ENCODE measurements around the gene HTR6.

The HTR6 gene

DNA sequence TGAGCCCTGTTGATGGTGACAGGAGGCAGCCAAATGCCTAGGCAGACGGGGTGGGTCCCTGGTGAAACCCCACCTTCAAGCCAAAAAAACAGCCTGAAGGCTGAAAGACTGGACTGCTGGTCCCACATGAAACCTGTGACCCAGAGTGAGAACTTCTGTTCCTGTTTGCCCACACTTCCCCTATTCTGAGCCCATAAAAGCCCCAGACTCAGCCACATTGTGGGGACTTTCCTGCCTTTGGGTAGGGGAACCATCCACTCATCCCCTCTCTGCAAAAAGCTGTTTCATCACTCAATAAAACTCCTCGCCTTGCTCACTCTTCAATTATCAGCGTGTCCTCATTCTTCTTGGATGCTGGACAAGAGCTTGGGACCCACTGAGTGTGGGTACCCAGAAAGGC lies 25.2 kb downstream of the HTR6 start:
- no peak overlapping the region for H3K4me3 ChIP-seq (ENCODE audit: low read depth, low read length)

DNA sequence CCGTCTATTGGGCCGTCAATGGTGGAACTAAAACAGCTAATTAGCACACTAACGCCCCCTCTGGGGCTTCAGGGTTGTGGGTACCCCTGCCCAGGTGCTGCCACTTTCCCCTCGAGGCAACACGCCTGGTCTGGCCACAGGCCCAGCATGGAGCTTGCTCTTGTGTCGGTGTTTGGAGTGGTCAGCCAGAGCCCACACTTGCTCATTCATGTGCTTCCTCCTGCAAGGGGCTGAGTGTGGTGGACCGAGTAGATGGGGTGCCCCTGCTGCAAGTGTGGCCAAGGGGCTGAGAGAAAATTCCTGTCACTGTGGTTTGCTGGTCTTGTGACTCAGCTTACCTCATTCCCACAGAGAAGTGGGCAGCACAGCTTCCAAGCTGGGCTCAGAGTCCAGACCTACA lies 25.7 kb downstream of the HTR6 start:
- TF ChIP-seq, protein P1, sequence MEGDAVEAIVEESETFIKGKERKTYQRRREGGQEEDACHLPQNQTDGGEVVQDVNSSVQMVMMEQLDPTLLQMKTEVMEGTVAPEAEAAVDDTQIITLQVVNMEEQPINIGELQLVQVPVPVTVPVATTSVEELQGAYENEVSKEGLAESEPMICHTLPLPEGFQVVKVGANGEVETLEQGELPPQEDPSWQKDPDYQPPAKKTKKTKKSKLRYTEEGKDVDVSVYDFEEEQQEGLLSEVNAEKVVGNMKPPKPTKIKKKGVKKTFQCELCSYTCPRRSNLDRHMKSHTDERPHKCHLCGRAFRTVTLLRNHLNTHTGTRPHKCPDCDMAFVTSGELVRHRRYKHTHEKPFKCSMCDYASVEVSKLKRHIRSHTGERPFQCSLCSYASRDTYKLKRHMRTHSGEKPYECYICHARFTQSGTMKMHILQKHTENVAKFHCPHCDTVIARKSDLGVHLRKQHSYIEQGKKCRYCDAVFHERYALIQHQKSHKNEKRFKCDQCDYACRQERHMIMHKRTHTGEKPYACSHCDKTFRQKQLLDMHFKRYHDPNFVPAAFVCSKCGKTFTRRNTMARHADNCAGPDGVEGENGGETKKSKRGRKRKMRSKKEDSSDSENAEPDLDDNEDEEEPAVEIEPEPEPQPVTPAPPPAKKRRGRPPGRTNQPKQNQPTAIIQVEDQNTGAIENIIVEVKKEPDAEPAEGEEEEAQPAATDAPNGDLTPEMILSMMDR (IDR thresholded peaks at IDR 0.05; ENCODE audit: insufficient read depth, low read depth, low read length, missing control alignments), result no peak
- no peak overlapping the region for H3K4me3 ChIP-seq (ENCODE audit: low read depth, low read length)
- no peak for DNase-seq (ENCODE audit: low read depth)

More for the DNA sequence above, 25.2 kb downstream of the HTR6 start:
- DNase-seq (ENCODE audit: low read depth), result peak; percentile 76
- TF ChIP-seq, protein P1 (IDR thresholded peaks at IDR 0.05; ENCODE audit: insufficient read depth, low read depth, low read length, missing control alignments), result no peak

DNA sequence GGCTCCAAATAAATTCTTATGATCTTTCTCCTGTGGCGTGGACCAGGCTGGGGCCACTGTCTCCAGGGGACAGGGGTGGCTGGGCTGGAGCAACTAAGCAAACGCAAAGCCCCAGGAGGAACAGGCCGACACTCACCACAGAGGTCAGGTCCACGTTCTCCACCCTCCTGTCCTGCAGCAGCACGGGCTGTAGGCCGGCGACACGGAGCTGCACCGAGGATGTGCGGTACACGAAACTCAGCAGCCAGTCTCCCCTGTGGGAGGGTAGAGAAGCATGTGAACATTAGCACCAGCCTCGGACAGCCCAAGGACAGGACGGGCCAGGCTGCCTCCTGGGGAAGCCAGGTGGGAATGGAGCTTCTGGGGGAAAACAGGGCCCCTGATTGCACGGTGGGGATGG lies 29.6 kb downstream of the HTR6 start:
- TF ChIP-seq, protein P1 (IDR thresholded peaks at IDR 0.05; ENCODE audit: insufficient read depth, low read depth, low read length, missing control alignments), result no peak
- H3K4me3 ChIP-seq (ENCODE audit: low read depth, low read length), result no peak overlapping the region
- no peak for DNase-seq (ENCODE audit: low read depth)

DNA sequence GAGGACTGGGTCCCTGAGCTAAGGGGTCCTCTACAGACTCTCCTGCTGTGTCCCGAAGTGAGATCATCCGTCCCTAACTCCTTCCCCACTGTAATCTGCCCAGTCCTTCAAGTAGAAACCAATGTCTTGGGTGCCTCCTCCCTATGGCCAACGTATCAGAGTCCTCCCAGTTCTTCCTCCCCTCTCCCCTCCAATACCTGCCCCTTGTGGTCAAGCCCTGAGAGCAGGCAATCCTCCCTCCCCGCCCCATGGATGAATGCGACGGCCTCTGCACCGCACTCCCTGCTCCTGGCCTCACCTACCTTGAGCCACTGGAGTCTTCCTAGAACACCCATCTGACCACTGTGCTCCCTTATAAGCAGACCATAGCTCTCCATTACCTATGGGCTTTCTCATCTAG lies 31.1 kb downstream of the HTR6 start:
- TF ChIP-seq, protein P1 (IDR thresholded peaks at IDR 0.05; ENCODE audit: insufficient read depth, low read depth, low read length, missing control alignments), result no peak
- H3K4me3 ChIP-seq (ENCODE audit: low read depth, low read length), result no peak overlapping the region
- no peak for DNase-seq (ENCODE audit: low read depth)

DNA sequence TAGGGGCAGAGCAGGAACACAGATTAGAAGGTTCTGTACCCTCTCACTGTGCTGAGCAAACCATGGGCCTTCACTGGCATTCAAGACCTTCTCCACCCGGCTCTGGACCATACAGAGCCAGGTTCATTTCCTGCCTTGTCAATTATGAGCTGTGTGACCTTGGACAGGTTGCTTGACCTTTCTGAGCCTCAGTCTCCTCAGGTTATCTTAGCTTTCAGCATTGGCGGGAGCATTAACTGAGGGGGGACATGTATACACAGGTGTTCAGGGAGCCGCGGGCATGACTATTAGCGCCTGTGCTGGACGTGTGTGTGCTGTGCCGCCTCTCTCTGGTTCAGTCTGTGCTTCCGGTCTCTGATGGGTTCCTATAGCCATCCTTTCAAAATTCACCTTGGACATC lies 32.1 kb downstream of the HTR6 start:
- H3K4me3 ChIP-seq (ENCODE audit: low read depth, low read length), result no peak overlapping the region
- TF ChIP-seq, protein P1 (IDR thresholded peaks at IDR 0.05; ENCODE audit: insufficient read depth, low read depth, low read length, missing control alignments), result no peak
- no peak for DNase-seq (ENCODE audit: low read depth)

DNA sequence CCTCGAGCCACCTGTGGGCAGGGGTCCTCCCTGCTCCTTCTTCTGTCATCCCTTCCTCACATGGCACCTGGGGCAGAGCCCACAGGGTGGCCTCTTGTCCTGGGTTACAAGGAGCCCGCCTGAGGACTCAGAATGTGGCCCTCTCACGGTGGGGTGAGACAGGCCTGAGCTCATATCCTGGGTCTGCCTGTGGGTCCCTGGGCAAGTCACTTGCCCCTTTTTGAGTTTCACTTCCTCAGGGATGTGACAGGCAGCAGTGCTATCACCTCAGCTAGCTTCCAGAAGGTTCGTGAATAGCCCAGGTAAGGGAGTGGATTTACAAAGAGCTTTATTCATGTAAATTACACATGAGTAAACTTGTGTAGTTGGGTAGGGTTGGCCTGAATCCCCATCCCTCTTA lies 33.5 kb downstream of the HTR6 start:
- peak; percentile 61 for DNase-seq (ENCODE audit: low read depth)
- no peak overlapping the region for H3K4me3 ChIP-seq (ENCODE audit: low read depth, low read length)
- TF ChIP-seq, protein P1 (IDR thresholded peaks at IDR 0.05; ENCODE audit: insufficient read depth, low read depth, low read length, missing control alignments), result no peak

DNA sequence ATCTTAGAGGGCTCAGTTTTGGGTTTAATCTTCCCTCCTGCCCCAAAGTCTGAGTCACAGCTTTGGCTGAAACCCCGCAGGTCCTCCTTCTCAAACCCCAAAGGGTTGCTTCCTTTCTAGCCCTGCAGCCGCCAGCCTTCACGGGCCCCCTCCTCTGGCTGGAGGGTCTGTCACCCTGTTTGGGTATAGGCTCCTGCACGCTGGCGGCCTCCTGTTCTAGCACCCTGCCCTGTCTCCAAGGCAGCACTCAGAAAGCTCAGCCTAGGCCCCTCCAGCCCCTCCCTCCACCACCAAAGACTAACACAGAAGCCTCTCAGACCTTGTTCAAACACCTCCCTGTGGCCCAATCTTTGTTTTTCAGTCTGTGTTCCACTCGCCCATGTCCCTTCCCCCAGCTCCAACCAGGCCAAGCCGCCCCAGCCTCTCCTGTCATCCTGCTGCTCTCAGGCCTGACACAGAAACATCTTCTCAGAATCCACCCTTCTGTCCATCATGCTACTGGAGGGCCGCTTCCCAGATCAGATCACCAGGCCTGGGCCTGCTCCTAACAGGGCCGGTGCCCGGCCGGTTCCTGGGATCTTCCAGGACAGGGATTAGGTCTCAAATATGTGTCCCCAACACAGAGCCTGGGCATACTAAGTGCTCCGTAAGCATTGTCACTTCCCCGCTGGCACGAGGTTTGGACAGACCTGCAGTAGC lies 35.6 kb downstream of the HTR6 start:
- no peak overlapping the region for H3K4me3 ChIP-seq (ENCODE audit: low read depth, low read length)
- TF ChIP-seq, protein P1 (IDR thresholded peaks at IDR 0.05; ENCODE audit: insufficient read depth, low read depth, low read length, missing control alignments), result no peak
- no peak for DNase-seq (ENCODE audit: low read depth)

All from GM12865 (cell line).